Epithelial cell of proximal tubule (primary cell): ENCODE results near the gene CDK2AP2. TPM values are rescaled to one million over a fixed set of nuclear protein-coding genes. Genes with fewer than 3 reads are reported as not detected.

Source experiments
- DNase-seq: peaks from one replicate; pipeline ENCODE4 v3.0.0-alpha.2; 2011; ENCODE audit warnings: low read depth
- H3K4me3 ChIP-seq: 2 replicates; pipeline ENCODE4 v1.5.1; 2011; ENCODE audit warnings: low read depth, mild to moderate bottlenecking, low read length
- CTCF ChIP-seq: conservative IDR thresholded peaks from 2 replicates; pipeline ENCODE4 v1.5.1; 2012; ENCODE audit warnings: low read depth, mild to moderate bottlenecking, low read length
- total RNA-seq: library from RNA; depleted of rRNA; stranded (reverse); fragments of >200 nt; gene quantifications from 2 replicates; pipeline ENCODE4 v1.2.3, GENCODE V29; 2015

The CDK2AP2 gene
- total RNA-seq, 1 donor from 2014 or later = 165 TPM

GRCh38 chr11:67543585-67543984 lies 35.6 kb upstream of the CDK2AP2 start:
- no peak for DNase-seq
- H3K4me3 ChIP-seq = no peak overlapping the region
- TF ChIP-seq CTCF = no peak

GRCh38 chr11:67542971-67543370 lies 35.0 kb upstream of the CDK2AP2 start:
- no peak for DNase-seq
- no peak for TF ChIP-seq CTCF
- H3K4me3 ChIP-seq = no peak overlapping the region

- no peak overlapping the region for H3K4me3 ChIP-seq
- DNase-seq = no peak
- TF ChIP-seq CTCF = no peak
Measured at GRCh38 chr11:67542169-67542568, 34.2 kb upstream of the CDK2AP2 start.

GRCh38 chr11:67541198-67541597 lies 33.2 kb upstream of the CDK2AP2 start:
- no peak overlapping the region for H3K4me3 ChIP-seq
- no peak for TF ChIP-seq CTCF
- DNase-seq = no peak

- TF ChIP-seq CTCF = no peak
- no peak for DNase-seq
Measured at GRCh38 chr11:67539550-67539949, 31.6 kb upstream of the CDK2AP2 start.

GRCh38 chr11:67538823-67539505 lies 31.0 kb upstream of the CDK2AP2 start:
- TF ChIP-seq CTCF = no peak

More at GRCh38 chr11:67539550-67539949, 31.6 kb upstream of the CDK2AP2 start:
- H3K4me3 ChIP-seq = no peak overlapping the region

GRCh38 chr11:67538306-67538705 lies 30.3 kb upstream of the CDK2AP2 start:
- no peak overlapping the region for H3K4me3 ChIP-seq
- no peak for DNase-seq
- no peak for TF ChIP-seq CTCF

More at GRCh38 chr11:67538823-67539505, 31.0 kb upstream of the CDK2AP2 start:
- no peak for DNase-seq
- no peak overlapping the region for H3K4me3 ChIP-seq
